GM10847 (cell line): ENCODE results near the gene DDX4.

Experiments
- POLR2A ChIP-seq: IDR thresholded peaks from 2 replicates; pipeline ENCODE4 v1.6.1; 2011; ENCODE audit not compliant: insufficient read length; ENCODE audit errors: extremely low read depth

Gene DDX4

GRCh38 chr5:55737793-55738192 is at the start of gene DDX4:
TSS of gene DDX4 (plus strand) at chr5:55738061. CDS start at chr5:55738964, 903 bp downstream.
- no peak for TF ChIP-seq POLR2A

- no peak for TF ChIP-seq POLR2A
These were observed 46.4 kb upstream of the DDX4 start for GRCh38 chr5:55691265-55692105.

DNA sequence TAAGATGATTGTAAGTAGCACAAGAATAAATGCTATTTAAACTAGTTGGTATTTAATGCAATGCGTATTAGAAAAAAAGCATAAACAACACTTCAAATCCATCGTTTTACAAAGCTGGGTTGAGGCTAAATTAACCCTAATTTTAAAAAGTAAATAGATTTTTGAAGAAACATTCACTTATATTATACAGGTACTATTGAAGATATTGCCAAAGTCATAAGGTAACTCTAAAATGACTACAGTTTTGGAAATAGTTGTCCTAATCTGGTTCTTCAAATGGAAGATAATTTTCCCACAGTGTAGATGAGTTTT is 45.8 kb upstream of the DDX4 start:
- no peak for TF ChIP-seq POLR2A

- no peak for TF ChIP-seq POLR2A
These were observed 45.4 kb upstream of the DDX4 start for GRCh38 chr5:55692509-55692908.

DNA sequence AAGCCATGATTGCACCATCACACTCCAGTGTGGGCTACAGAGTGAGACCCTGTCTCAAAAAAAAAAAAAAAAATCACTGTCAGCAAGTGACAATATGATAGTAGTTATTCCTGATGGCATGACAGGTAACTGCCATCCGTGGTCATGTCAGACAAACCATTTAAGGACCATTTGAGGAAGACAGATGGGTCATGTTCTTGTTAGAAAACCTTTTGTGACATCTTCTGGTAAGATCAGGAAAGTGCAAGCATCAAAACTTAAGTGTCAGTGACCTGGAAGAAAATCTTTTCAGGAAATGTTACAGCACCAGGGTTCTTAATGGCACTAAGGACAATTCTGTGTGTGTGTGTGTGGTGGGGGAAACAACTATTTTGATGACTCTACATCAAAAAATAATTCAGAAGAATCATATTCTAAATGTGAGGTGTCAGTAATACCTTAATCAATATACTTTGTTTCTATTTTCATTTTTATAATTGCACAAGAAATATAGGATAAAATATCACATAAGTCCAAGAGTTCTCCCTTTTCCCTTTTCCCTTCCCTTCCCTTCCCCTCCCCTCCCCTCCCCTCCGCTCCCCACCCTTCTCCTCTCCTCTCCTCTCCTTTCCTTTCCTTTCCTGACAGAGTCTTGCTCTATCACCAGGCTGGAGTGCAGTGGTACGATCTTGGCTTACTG is 43.6 kb upstream of the DDX4 start:
- no peak for TF ChIP-seq POLR2A

- TF ChIP-seq POLR2A, result no peak
These were observed 38.7 kb upstream of the DDX4 start for GRCh38 chr5:55699041-55699688.

GRCh38 chr5:55700745-55701144 is 37.1 kb upstream of the DDX4 start:
- no peak for TF ChIP-seq POLR2A

GRCh38 chr5:55701462-55702103 is 36.3 kb upstream of the DDX4 start:
- TF ChIP-seq POLR2A, result no peak

DNA sequence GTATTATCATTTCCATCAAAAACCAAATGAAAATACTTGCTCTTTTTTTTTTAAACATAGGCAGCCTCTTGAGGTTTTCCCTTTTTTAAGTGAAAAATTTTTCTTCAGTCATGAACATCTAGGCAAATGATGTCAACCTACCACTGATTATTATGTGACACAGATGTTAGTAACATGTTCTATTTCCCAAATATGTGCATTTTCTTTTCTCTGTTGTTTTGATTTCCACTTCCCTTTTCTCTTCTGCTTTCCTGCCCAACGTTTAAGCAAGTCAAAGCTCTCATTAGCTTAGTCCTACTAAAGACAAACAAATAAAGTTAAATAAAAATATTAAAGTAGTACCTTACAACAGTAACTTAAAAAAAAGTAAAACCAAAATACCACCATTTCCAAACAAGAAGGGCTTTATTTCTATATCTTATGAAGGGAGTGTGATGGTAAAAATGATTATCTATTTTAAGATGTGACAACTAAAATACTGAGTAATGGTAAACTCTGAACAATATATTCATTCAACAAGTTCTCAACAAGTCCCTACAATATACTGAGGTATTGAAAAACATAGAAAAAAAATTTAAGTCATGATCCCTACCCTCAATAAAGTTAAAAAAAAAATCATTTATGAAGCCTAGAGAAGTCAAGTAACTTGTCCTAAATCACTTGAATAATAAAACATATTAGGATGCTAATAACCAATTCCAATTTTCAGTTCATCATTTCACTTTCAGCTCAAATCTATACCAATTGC is 35.1 kb upstream of the DDX4 start:
- no peak for TF ChIP-seq POLR2A

DNA sequence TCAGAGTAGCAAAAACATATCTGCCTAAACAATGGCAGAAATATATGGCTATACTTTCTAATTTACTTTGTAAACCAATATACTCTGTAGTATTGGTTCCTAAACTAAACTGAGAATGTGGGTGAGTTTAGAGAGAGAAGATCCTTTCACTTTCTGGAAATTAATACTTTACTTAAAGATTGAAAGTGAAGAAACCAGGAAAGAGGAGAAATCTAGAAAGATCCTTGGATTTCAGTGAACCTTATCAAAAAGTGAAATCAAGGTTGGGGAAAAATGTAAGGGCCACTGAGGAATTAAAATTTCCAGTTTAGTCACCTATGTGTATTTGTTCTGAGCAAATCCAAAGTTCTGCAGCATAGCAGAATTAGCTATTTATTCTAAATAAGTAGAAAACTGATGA is 31.6 kb upstream of the DDX4 start:
- TF ChIP-seq POLR2A, result no peak

DNA sequence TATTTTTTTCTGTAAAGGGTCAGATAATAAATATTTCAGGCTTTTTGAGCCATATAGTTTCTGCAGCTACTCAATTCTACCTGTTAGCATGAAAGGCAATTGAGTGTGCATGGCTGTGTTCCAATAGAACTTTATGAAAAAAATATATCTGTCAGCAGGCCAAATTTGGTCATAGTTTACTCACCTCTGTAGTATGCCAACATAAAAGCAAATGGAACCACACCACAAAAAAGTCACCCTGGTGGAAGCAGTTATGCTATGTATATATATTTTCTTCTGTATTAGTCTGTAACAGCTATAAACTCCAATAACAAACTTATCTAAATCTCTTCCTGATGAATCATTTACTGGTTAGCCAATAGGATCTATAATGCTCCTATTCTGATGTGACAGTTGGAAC is 29.1 kb upstream of the DDX4 start:
- TF ChIP-seq POLR2A, result no peak

DNA sequence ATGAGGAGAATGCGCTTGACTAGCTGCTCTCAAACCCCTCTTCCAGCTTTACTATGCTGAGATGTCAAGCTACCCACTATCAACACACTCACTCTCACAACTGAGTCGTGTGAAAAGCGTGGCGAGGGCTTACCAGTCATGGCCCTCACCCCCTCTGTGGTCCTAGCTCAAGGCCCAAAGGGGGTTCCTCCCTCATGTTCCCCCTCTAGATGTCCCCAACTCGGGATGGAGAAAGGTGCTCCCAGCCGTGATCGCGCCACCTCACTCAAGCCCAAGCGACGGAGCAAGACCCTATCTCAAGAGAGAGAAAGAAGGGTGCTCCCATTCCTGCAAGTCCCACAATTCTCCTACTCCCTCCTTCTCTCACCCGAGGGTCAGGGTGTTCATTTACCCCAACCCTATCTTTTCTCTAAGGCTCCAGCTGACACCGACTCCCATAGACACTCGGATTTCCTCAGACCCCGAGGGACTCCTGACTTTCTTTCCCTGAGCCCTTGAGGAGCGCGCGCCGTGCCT is 26.3 kb upstream of the DDX4 start:
- TF ChIP-seq POLR2A, result no peak

DNA sequence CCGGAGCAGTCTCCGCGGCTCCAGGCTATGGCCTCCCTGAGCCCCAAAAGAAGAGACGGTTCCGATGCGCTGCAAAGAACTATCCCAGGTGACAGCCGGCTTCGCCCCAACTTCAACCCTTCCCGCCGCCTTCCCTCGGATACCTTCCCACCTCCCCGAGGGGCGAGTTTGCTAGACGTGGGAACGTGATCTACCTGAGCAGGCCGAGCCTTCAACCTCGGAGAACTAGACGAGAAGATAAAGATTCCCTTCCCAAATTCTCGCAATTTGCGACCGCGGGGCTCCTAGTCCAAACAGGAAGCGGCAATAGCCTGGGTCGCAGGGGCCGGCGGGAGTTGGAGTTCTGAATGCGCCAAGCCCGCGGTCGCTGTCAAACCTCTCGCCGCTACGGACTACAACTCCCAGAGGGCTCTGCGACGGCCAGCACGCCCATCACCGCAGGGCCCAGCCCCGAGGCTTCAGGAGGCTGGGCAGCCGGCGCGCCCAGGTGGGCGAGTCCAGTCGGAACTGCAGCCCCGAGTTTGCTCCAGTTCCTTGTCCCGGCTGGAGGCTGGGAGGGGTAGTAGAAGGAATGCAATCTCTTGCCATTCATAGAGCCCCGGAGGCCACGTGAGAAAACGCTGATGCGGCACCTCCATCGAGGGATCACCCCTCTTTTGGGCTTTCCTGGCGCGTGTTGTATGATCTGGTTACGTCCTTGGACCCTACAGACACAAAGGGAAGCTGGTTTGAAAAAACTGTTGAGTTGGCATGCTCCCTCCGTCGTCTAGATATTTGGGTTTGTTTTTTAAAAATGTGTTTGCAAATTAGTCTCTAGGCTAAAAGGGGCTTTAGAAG is 25.6 kb upstream of the DDX4 start, which contains the start of gene SLC38A9:
Gene SLC38A9 (minus strand): TSS at position 302 of the 837 bp plus-strand sequence. CDS start 14,366 bp downstream, outside the sequence.
- TF ChIP-seq POLR2A, result peak; percentile 57

DNA sequence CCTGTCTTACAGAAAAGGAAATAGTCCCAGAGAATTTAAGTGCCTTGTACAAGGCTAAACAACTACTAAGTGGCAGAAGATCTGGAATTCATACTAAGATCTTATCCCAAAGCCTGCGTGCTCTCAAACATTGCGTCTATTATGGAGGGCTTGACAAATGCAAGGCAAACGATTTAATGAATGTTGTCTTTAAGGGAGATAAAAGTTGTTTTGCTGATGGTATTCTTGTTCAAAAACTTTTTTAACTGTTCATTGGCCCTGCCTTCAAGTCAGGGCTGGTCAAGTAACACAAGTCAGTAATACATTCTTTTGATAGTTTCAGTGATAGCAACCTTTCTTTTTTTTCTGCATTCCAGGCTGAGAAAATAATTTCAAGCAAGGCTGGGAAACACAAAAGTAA is 24.0 kb upstream of the DDX4 start:
- TF ChIP-seq POLR2A, result no peak

DNA sequence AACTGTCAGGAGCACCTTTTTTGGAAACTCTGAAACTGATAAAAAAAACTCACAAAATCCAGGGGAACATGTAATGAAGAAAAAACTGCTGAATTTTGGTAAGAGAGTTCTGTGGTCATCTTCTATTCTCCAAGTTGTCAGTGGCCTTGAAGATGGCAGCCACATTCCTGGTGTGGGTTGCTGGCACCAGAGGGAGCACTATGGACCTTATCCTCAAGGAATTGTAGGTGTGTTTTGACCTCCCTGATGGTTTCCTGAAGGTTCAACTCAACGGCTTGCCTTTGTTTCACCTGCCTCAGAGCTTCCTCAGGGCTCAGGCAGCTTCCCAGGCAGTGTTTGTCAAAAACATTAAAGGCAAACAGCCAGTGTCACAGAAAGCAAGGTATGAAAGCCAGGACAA is 23.5 kb upstream of the DDX4 start:
- no peak for TF ChIP-seq POLR2A
